Measurements from ENCODE around the gene VSTM4. TPM values are rescaled to one million over a fixed set of nuclear protein-coding genes. Genes with fewer than 3 reads are reported as not detected.

VSTM4 gene
- total RNA-seq, 1 experiment from 2014 or later, result 1.7 TPM

GRCh38 chr10:49081547-49082275 is 33.6 kb downstream of the VSTM4 start:
- in situ Hi-C loops (cut with HindIII; ENCODE audit: low pct_unique_long_range_greater_than_20kb, low sequenced_read_pairs), result no loop called here
- DNase-seq (ENCODE audit: low read depth), result no peak

GRCh38 chr10:49080965-49081364 is 34.4 kb downstream of the VSTM4 start:
- DNase-seq (ENCODE audit: low read depth), result no peak
- in situ Hi-C loops (cut with HindIII; ENCODE audit: low pct_unique_long_range_greater_than_20kb, low sequenced_read_pairs), result no loop called here

GRCh38 chr10:49080071-49080470 is 35.3 kb downstream of the VSTM4 start:
- in situ Hi-C loops (cut with HindIII; ENCODE audit: low pct_unique_long_range_greater_than_20kb, low sequenced_read_pairs), result no loop called here
- no peak for DNase-seq (ENCODE audit: low read depth)

- in situ Hi-C loops (cut with HindIII; ENCODE audit: low pct_unique_long_range_greater_than_20kb, low sequenced_read_pairs), result no loop called here
- no peak for DNase-seq (ENCODE audit: low read depth)
Measured at GRCh38 chr10:49079499-49079898, 35.8 kb downstream of the VSTM4 start.

- no peak for DNase-seq (ENCODE audit: low read depth)
- in situ Hi-C loops (cut with HindIII; ENCODE audit: low pct_unique_long_range_greater_than_20kb, low sequenced_read_pairs), result no loop called here
Measured at GRCh38 chr10:49079072-49079471, 36.2 kb downstream of the VSTM4 start.

- in situ Hi-C loops (cut with HindIII; ENCODE audit: low pct_unique_long_range_greater_than_20kb, low sequenced_read_pairs), result no loop called here
Measured at GRCh38 chr10:49078433-49078832, 36.9 kb downstream of the VSTM4 start.

GRCh38 chr10:49076741-49077521 is 38.4 kb downstream of the VSTM4 start:
- no peak for DNase-seq (ENCODE audit: low read depth)
- in situ Hi-C loops (cut with HindIII; ENCODE audit: low pct_unique_long_range_greater_than_20kb, low sequenced_read_pairs), result no loop called here

More at GRCh38 chr10:49078433-49078832, 36.9 kb downstream of the VSTM4 start:
- DNase-seq (ENCODE audit: low read depth), result no peak

- in situ Hi-C loops (cut with HindIII; ENCODE audit: low pct_unique_long_range_greater_than_20kb, low sequenced_read_pairs), result no loop called here
- DNase-seq (ENCODE audit: low read depth), result no peak
Measured at GRCh38 chr10:49076319-49076718, 39.0 kb downstream of the VSTM4 start.

- in situ Hi-C loops (cut with HindIII; ENCODE audit: low pct_unique_long_range_greater_than_20kb, low sequenced_read_pairs), result no loop called here
- no peak for DNase-seq (ENCODE audit: low read depth)
Measured at GRCh38 chr10:49075743-49076142, 39.6 kb downstream of the VSTM4 start.

GRCh38 chr10:49074836-49075682 is 40.3 kb downstream of the VSTM4 start:
- in situ Hi-C loops (cut with HindIII; ENCODE audit: low pct_unique_long_range_greater_than_20kb, low sequenced_read_pairs), result no loop called here

GRCh38 chr10:49072166-49072885 is 43.0 kb downstream of the VSTM4 start:
- in situ Hi-C loops (cut with HindIII; ENCODE audit: low pct_unique_long_range_greater_than_20kb, low sequenced_read_pairs), result no loop called here
- no peak for DNase-seq (ENCODE audit: low read depth)

More at GRCh38 chr10:49074836-49075682, 40.3 kb downstream of the VSTM4 start:
- no peak for DNase-seq (ENCODE audit: low read depth)

GRCh38 chr10:49071160-49071761 is 44.1 kb downstream of the VSTM4 start:
- in situ Hi-C loops (cut with HindIII; ENCODE audit: low pct_unique_long_range_greater_than_20kb, low sequenced_read_pairs), result no loop called here
- peak; percentile 41 for DNase-seq (ENCODE audit: low read depth)

- no peak for DNase-seq (ENCODE audit: low read depth)
- in situ Hi-C loops (cut with HindIII; ENCODE audit: low pct_unique_long_range_greater_than_20kb, low sequenced_read_pairs), result no loop called here
Measured at GRCh38 chr10:49070701-49071100, 44.6 kb downstream of the VSTM4 start.

- in situ Hi-C loops (cut with HindIII; ENCODE audit: low pct_unique_long_range_greater_than_20kb, low sequenced_read_pairs), result no loop called here
- no peak for DNase-seq (ENCODE audit: low read depth)
Measured at GRCh38 chr10:49068672-49069217, 46.6 kb downstream of the VSTM4 start.

- no peak for DNase-seq (ENCODE audit: low read depth)
- in situ Hi-C loops (cut with HindIII; ENCODE audit: low pct_unique_long_range_greater_than_20kb, low sequenced_read_pairs), result no loop called here
Measured at GRCh38 chr10:49068209-49068608, 47.1 kb downstream of the VSTM4 start.

- DNase-seq (ENCODE audit: low read depth), result no peak
- in situ Hi-C loops (cut with HindIII; ENCODE audit: low pct_unique_long_range_greater_than_20kb, low sequenced_read_pairs), result no loop called here
Measured at GRCh38 chr10:49066944-49067730, 48.2 kb downstream of the VSTM4 start.

GRCh38 chr10:49062229-49062628 is 53.1 kb downstream of the VSTM4 start:
- in situ Hi-C loops (cut with HindIII; ENCODE audit: low pct_unique_long_range_greater_than_20kb, low sequenced_read_pairs), result no loop called here
- DNase-seq (ENCODE audit: low read depth), result no peak
